Liver (tissue), 9 donors: ENCODE measurements around the gene SRCAP. TPM values are rescaled to one million over a fixed set of nuclear protein-coding genes. Genes with fewer than 3 reads are reported as not detected.

ENCODE experiments used
- DNase-seq: peaks from one replicate; pipeline ENCODE4 v3.0.0-alpha.2; 2017; ENCODE audit warnings: low spot score
- H3K27ac ChIP-seq, 2 donors: one replicate each; pipeline ENCODE4 v1.7.0; 2013; ENCODE audit warnings: inconsistent platforms in 2 of 2, low read length in 2 of 2, control low read depth in 1 of 2, low read depth in 1 of 2, mild to moderate bottlenecking in 1 of 2
- H3K27me3 ChIP-seq, 4 donors: one replicate each; pipeline versions ENCODE4 v1.6.1 to v1.7.0; 2013; ENCODE audit warnings: low read length in 3 of 4, inconsistent platforms in 1 of 4, mild to moderate bottlenecking in 1 of 4, moderate library complexity in 1 of 4; ENCODE audit not compliant: control insufficient read depth in 4 of 4, insufficient read depth in 4 of 4
- H3K36me3 ChIP-seq, 4 donors: one replicate each; pipeline versions ENCODE4 v1.6.1 to v1.7.0; 2013; ENCODE audit warnings: low read length in 3 of 4, mild to moderate bottlenecking in 3 of 4, low read depth in 1 of 4, moderate library complexity in 1 of 4; ENCODE audit not compliant: control insufficient read depth in 4 of 4, insufficient read depth in 3 of 4
- H3K4me1 ChIP-seq, 4 donors: one replicate each; pipeline versions ENCODE4 v1.6.1 to v1.7.0; 2013; ENCODE audit warnings: low read length in 3 of 4, mild to moderate bottlenecking in 3 of 4, moderate library complexity in 1 of 4; ENCODE audit not compliant: control insufficient read depth in 4 of 4, insufficient read depth in 4 of 4
- H3K4me3 ChIP-seq, 3 donors: one replicate each; pipeline versions ENCODE4 v1.6.1 to v1.7.0; 2013; ENCODE audit warnings: low read length in 3 of 3, control low read depth in 1 of 3, low read depth in 1 of 3, mild to moderate bottlenecking in 1 of 3
- H3K9ac ChIP-seq, 2 donors: one replicate each; pipeline ENCODE4 v1.7.0; 2013; ENCODE audit warnings: low read length in 2 of 2, mild to moderate bottlenecking in 2 of 2, moderate library complexity in 2 of 2, control low read depth in 1 of 2, low read depth in 1 of 2
- H3K9me3 ChIP-seq, 4 donors: one replicate each; pipeline versions ENCODE4 v1.6.1 to v1.7.0; 2013; ENCODE audit warnings: low read length in 3 of 4; ENCODE audit not compliant: control insufficient read depth in 4 of 4
- ATF3 ChIP-seq: IDR thresholded peaks from 2 replicates; pipeline ENCODE4 v1.6.1; 2016; ENCODE audit warnings: antibody characterized with exemption
- FOXA1 ChIP-seq: IDR thresholded peaks from 2 replicates; pipeline ENCODE4 v1.6.1; 2016; ENCODE audit warnings: antibody characterized with exemption
- FOXA2 ChIP-seq: IDR thresholded peaks from 2 replicates; pipeline ENCODE4 v1.6.1; 2016; ENCODE audit warnings: antibody characterized with exemption
- GABPA ChIP-seq, 2 donors: IDR thresholded peaks in 1 of 2; conservative IDR thresholded peaks in 1 of 2; 2 replicates each; pipeline ENCODE4 v1.6.1; 2016; ENCODE audit warnings: antibody characterized with exemption in 2 of 2, mild to moderate bottlenecking in 1 of 2, moderate library complexity in 1 of 2
- HNF4G ChIP-seq: IDR thresholded peaks from 2 replicates; pipeline ENCODE4 v1.6.1; 2016; ENCODE audit warnings: antibody characterized with exemption
- JUND ChIP-seq, 2 donors: IDR thresholded peaks; 2 replicates each; pipeline ENCODE4 v1.6.1; 2016; ENCODE audit warnings: antibody characterized with exemption in 2 of 2
- MAX ChIP-seq: IDR thresholded peaks from 2 replicates; pipeline ENCODE4 v1.6.1; 2016; ENCODE audit warnings: antibody characterized with exemption
- NR2F2 ChIP-seq: IDR thresholded peaks from 2 replicates; pipeline ENCODE4 v1.6.1; 2016; ENCODE audit warnings: antibody characterized with exemption
- RAD21 ChIP-seq, 2 donors: IDR thresholded peaks; 2 replicates each; pipeline ENCODE4 v1.6.1; 2016; ENCODE audit warnings: antibody characterized with exemption in 2 of 2, mild to moderate bottlenecking in 2 of 2
- REST ChIP-seq: IDR thresholded peaks from 2 replicates; pipeline ENCODE4 v1.6.1; 2016; ENCODE audit warnings: antibody characterized with exemption, mild to moderate bottlenecking
- RXRA ChIP-seq, 2 donors: IDR thresholded peaks; 2 replicates each; pipeline ENCODE4 v1.6.1; 2017 to 2018; ENCODE audit warnings: antibody characterized with exemption in 2 of 2, mild to moderate bottlenecking in 1 of 2
- SP1 ChIP-seq: IDR thresholded peaks from 2 replicates; pipeline ENCODE4 v1.6.1; 2018; ENCODE audit warnings: antibody characterized with exemption, mild to moderate bottlenecking
- TAF1 ChIP-seq: conservative IDR thresholded peaks from 2 replicates; pipeline ENCODE4 v1.6.1; 2016; ENCODE audit warnings: antibody characterized with exemption, mild to moderate bottlenecking
- YY1 ChIP-seq: IDR thresholded peaks from 2 replicates; pipeline ENCODE4 v1.6.1; 2016; ENCODE audit warnings: antibody characterized with exemption, mild to moderate bottlenecking
- ZBTB33 ChIP-seq: IDR thresholded peaks from 2 replicates; pipeline ENCODE4 v1.6.1; 2016; ENCODE audit warnings: antibody characterized with exemption
- WGBS: extraction: QIAGEN DNeasy Blood & Tissue Kit; methylation state at CpG from one replicate; pipeline ENCODE4 v1.1.7; 2013; 5-methylcytosine and 5-hydroxymethylcytosine counted together
- polyA plus RNA-seq, 2 donors: library from polyadenylated mRNA; stranded (reverse) in 1 of 2; unstranded in 1 of 2; fragments of 200-250 nt in 1 of 2; fragments of >200 nt in 1 of 2; fragmentation: Nextera tagmentation in 1 of 2; extraction: Ambion mirVana in 1 of 2; gene quantifications; one replicate each; pipeline versions ENCODE4 v1.2.1 to v1.2.3, GENCODE V29; 2013 to 2015
- total RNA-seq, 2 donors: library from RNA; depleted of rRNA; stranded (reverse); fragments of >200 nt; gene quantifications; one replicate each; pipeline ENCODE4 v1.2.3, GENCODE V29; 2014
- TF ChIP-seq, protein P1 (sequence below): fragments of 150-350 bp; IDR thresholded peaks from 2 replicates; pipeline ENCODE4 v1.5.1; 2017; ENCODE audit warnings: improper control_type of control experiment, low read depth, low read length; ENCODE audit not compliant: missing input control
- donor health status: healthy.
- donor health status: healthy.
- donor health status: healthy.
- donor health status: healthy.
- donor health status: healthy.

The SRCAP gene
- total and polyA plus RNA-seq, 4 donors = 7.6 to 27.7 (median 17.7) TPM

DNA sequence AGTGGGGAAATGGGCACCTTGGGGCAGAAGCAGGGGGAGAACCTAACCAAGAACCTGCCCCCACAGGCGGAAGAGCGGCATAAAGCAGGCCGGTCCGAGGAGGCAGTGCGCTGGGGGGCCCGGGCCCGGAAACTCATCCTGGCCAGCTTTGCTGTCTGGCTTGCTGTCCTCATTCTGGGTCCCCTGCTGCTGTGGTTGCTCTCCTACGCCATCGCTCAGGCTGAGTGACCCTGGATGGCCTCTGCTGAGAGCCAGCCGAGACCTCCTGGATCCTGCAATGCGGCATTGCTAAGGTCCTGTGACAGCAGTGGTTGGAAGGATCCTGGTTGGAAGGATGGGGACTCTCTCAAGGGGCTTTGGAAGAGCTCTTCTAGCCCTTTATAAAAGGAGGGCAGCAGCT lies 44.7 kb downstream of the SRCAP start:
- Histone ChIP-seq H3K9ac (no peak overlapping the region), H3K36me3 (peaks cover under 1 to 7% (median 4%) of the 10 kb centered on the region in 4 donors), H3K27ac (no peak overlapping the region), H3K9me3 (no peaks in the 10 kb centered on the region), H3K4me3 (no peak overlapping the region), H3K4me1 (peaks cover 7 to 28% (median 16%) of the 10 kb centered on the region in 4 donors), H3K27me3 (no peaks in the 10 kb centered on the region)
- DNase-seq = no peak
- no peak for TF ChIP-seq RXRA (IDR thresholded peaks at IDR 0.05)
- no peak for TF ChIP-seq ATF3
- TF ChIP-seq HNF4G = no peak
- TF ChIP-seq TAF1 = no peak
- no peak for TF ChIP-seq ZBTB33
- no peak for TF ChIP-seq NR2F2
- TF ChIP-seq, protein P1, sequence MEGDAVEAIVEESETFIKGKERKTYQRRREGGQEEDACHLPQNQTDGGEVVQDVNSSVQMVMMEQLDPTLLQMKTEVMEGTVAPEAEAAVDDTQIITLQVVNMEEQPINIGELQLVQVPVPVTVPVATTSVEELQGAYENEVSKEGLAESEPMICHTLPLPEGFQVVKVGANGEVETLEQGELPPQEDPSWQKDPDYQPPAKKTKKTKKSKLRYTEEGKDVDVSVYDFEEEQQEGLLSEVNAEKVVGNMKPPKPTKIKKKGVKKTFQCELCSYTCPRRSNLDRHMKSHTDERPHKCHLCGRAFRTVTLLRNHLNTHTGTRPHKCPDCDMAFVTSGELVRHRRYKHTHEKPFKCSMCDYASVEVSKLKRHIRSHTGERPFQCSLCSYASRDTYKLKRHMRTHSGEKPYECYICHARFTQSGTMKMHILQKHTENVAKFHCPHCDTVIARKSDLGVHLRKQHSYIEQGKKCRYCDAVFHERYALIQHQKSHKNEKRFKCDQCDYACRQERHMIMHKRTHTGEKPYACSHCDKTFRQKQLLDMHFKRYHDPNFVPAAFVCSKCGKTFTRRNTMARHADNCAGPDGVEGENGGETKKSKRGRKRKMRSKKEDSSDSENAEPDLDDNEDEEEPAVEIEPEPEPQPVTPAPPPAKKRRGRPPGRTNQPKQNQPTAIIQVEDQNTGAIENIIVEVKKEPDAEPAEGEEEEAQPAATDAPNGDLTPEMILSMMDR = no peak
- TF ChIP-seq REST = no peak
- TF ChIP-seq MAX = no peak
- TF ChIP-seq FOXA2 = no peak
- TF ChIP-seq FOXA1 = no peak
- TF ChIP-seq RAD21 (IDR thresholded peaks at IDR 0.05) = no peak
- TF ChIP-seq JUND (IDR thresholded peaks at IDR 0.05) = no peak
- no peak for TF ChIP-seq GABPA (IDR thresholded peaks at IDR 0.05 in 1 of 2, conservative IDR thresholded peaks at IDR 0.05 in 1 of 2)
- no peak for TF ChIP-seq YY1
- 96% methylated on average over 11 of the region's 11 CpGs for WGBS

DNA sequence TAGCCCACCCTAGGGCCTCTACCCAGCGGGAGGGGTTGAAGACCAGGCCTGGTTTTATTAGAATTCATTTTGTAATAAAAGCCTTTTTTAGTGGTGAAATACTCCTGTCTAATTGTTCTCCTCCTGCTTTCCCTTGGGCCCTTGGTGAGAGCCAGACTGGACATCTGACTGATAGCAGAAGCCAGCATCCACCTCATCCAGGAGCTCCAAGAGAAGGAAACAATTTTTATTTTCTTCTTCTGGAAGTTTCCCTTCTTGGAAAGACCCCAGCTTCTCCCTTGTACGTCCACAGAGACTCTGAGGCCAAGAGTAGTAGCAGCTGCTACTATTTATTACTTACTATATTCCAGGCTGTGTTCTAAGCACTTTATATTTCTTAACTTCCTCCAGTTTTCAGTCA lies 45.2 kb downstream of the SRCAP start:
- H3K9ac ChIP-seq = no peak overlapping the region
- H3K27me3 ChIP-seq = no peaks in the 10 kb centered on the region
- 86% methylated on average over 2 of the region's 2 CpGs for WGBS
- peaks cover 7 to 28% (median 16%) of the 10 kb centered on the region in 4 donors for H3K4me1 ChIP-seq
- DNase-seq = peak; percentile 29
- H3K27ac ChIP-seq = no peak overlapping the region
- TF ChIP-seq MAX (no peak), SP1 (no peak), JUND (IDR thresholded peaks at IDR 0.05) (no peak), HNF4G (no peak), TAF1 (no peak)
- no peaks in the 10 kb centered on the region for H3K9me3 ChIP-seq
- H3K36me3 ChIP-seq = peaks cover 0 to 3% (median 2%) of the 10 kb centered on the region in 4 donors
- H3K4me3 ChIP-seq = no peak overlapping the region
